Stomach (tissue), 4 donors: ENCODE results near the gene AGPAT4.

Source experiments
- CTCF ChIP-seq, 7 experiments: fragments of 450-650 bp in 4 of 7; fragments of 200-600 bp in 3 of 7; sonication (generic) in 3 of 7; IDR thresholded peaks; one replicate each; pipeline ENCODE4 v1.5.1; 2016 to 2019; ENCODE audit warnings: antibody characterized with exemption in 7 of 7, control low read depth in 2 of 7, mild to moderate bottlenecking in 1 of 7
- POLR2AphosphoS5 ChIP-seq, 3 donors: sonication (generic); formaldehyde crosslinking; IDR thresholded peaks; one replicate each; pipeline ENCODE4 v1.6.1; 2016; ENCODE audit warnings: antibody characterized with exemption in 3 of 3

DNA sequence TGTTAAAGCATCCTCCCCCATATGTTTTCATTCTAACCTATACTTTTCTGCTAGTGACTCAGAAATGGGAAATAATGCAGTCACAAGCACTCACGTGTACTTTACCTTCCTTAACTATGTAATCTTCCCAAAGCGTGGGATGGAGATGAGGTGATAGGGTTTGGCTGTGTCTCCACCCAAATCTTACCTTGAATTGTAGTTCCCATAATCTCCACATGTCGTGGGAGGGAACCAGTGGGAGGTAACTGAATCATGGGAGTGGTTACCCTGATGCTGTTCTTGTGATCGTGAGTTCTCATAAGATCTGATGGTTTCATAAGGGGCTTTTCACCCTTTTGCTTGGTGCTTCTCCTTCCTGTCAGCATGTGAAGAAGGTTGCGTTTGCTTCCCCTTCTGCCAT is 35.4 kb downstream of the AGPAT4 start:
- TF ChIP-seq CTCF (IDR thresholded peaks at IDR 0.05) (no peak), POLR2AphosphoS5 (IDR thresholded peaks at IDR 0.05) (no peak)
